Measurements from ENCODE around the gene FBXO11. TPM values are rescaled to one million over a fixed set of nuclear protein-coding genes. Genes with fewer than 3 reads are reported as not detected.

FBXO11 gene
- total RNA-seq, 1 experiment from 2014 or later: 58.9 TPM

GRCh38 chr2:47783486-47784351 lies 122.6 kb downstream of the FBXO11 start:
- H3K36me3 ChIP-seq (ENCODE audit: control insufficient read depth, insufficient read depth, low read length): no peaks in the 10 kb centered on the region
- H3K27ac ChIP-seq (ENCODE audit: low read length): peak overlapping the region; percentile 73
- TF ChIP-seq CTCF (IDR thresholded peaks at IDR 0.05) (no peak), POLR2AphosphoS5 (IDR thresholded peaks at IDR 0.05; ENCODE audit: low read depth, low read length) (no peak), SIN3A (IDR thresholded peaks at IDR 0.05; ENCODE audit: borderline replicate concordance, insufficient read depth, low read depth, low read length) (peak; percentile 73; the same call in 1 of the 2 replicates)
- TF ChIP-seq, protein P1, sequence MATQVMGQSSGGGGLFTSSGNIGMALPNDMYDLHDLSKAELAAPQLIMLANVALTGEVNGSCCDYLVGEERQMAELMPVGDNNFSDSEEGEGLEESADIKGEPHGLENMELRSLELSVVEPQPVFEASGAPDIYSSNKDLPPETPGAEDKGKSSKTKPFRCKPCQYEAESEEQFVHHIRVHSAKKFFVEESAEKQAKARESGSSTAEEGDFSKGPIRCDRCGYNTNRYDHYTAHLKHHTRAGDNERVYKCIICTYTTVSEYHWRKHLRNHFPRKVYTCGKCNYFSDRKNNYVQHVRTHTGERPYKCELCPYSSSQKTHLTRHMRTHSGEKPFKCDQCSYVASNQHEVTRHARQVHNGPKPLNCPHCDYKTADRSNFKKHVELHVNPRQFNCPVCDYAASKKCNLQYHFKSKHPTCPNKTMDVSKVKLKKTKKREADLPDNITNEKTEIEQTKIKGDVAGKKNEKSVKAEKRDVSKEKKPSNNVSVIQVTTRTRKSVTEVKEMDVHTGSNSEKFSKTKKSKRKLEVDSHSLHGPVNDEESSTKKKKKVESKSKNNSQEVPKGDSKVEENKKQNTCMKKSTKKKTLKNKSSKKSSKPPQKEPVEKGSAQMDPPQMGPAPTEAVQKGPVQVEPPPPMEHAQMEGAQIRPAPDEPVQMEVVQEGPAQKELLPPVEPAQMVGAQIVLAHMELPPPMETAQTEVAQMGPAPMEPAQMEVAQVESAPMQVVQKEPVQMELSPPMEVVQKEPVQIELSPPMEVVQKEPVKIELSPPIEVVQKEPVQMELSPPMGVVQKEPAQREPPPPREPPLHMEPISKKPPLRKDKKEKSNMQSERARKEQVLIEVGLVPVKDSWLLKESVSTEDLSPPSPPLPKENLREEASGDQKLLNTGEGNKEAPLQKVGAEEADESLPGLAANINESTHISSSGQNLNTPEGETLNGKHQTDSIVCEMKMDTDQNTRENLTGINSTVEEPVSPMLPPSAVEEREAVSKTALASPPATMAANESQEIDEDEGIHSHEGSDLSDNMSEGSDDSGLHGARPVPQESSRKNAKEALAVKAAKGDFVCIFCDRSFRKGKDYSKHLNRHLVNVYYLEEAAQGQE (IDR thresholded peaks at IDR 0.05; ENCODE audit: insufficient read depth in 1 of 2, low read depth in 2 of 2, low read length in 1 of 2): no peak
- intact Hi-C loops (cut with micrococcal nuclease; ENCODE audit: unreplicated experiment): no loop called here
- in situ Hi-C loops (cut with HindIII; ENCODE audit: low pct_unique_long_range_greater_than_20kb, low sequenced_read_pairs): no loop called here
- DNase-seq (ENCODE audit: low read depth, low spot score) (no peak), ATAC-seq (peak; percentile 76)
- peaks cover 4% of the 10 kb centered on the region; the same call in 1 of the 2 replicates for H3K4me1 ChIP-seq (ENCODE audit: control insufficient read depth, insufficient read depth, low read length)
- H3K9me3 ChIP-seq (ENCODE audit: control insufficient read depth, insufficient read depth, low read depth, low read length): no peaks in the 10 kb centered on the region
- ChIA-PET POLR2A (interaction anchor here (0.5 to 0.9 kb wide), 5 partner anchors 22 to 1493 kb away, joined by 3 to 15 read pairs (median 9); no protein-coding TSS in a partner anchor), CTCF (no interaction called here)
- peak overlapping the region; percentile 75 to 77 for H3K4me3 ChIP-seq (ENCODE audit: low read depth in 2 of 2, low read length in 2 of 2)
- BruUV-seq (replicated peaks): no TSS peak
- no peaks in the 10 kb centered on the region for H3K27me3 ChIP-seq (ENCODE audit: control insufficient read depth, insufficient read depth, low read length)

GRCh38 chr2:47782671-47783485 lies 123.4 kb downstream of the FBXO11 start, which contains the start of gene MSH6:
Gene MSH6, plus strand, starts transcription at chr2:47783145. Its CDS starts 89 bp downstream, at chr2:47783234.
- H3K4me3 ChIP-seq (ENCODE audit: low read depth in 2 of 2, low read length in 2 of 2): peak within 1 kb of the TSS; percentile 75 to 77
- TF ChIP-seq, protein P1 (IDR thresholded peaks at IDR 0.05; ENCODE audit: insufficient read depth in 1 of 2, low read depth in 2 of 2, low read length in 1 of 2): no peak
- TF ChIP-seq SIN3A (IDR thresholded peaks at IDR 0.05; ENCODE audit: borderline replicate concordance, insufficient read depth, low read depth, low read length): 0 out of 2 replicates have a peak, but pooled peaks have one; percentile 70
- TF ChIP-seq POLR2AphosphoS5 (IDR thresholded peaks at IDR 0.05; ENCODE audit: low read depth, low read length): peak; percentile 74; the same call in 1 of the 2 replicates
- TF ChIP-seq CTCF (IDR thresholded peaks at IDR 0.05): no peak
- H3K9me3 ChIP-seq (ENCODE audit: control insufficient read depth, insufficient read depth, low read depth, low read length): no peaks in the 10 kb centered on the region
- ATAC-seq (peak; percentile 89), DNase-seq (ENCODE audit: low read depth, low spot score) (no peak)
- POLR2A ChIA-PET: interaction anchor here (0.6 to 0.9 kb wide), 5 partner anchors 38 to 1494 kb away, joined by 5 to 15 read pairs (median 9); no protein-coding TSS in a partner anchor
- in situ Hi-C loops (cut with HindIII; ENCODE audit: low pct_unique_long_range_greater_than_20kb, low sequenced_read_pairs) (no loop called here), intact Hi-C loops (cut with micrococcal nuclease; ENCODE audit: unreplicated experiment) (no loop called here)
- H3K4me1 ChIP-seq (ENCODE audit: control insufficient read depth, insufficient read depth, low read length): peaks cover 4% of the 10 kb centered on the region; the same call in 1 of the 2 replicates
- CTCF ChIA-PET: no interaction called here
- H3K27ac ChIP-seq (ENCODE audit: low read length): peak within 1 kb of the TSS; percentile 85
- no peaks in the 10 kb centered on the region for H3K27me3 ChIP-seq (ENCODE audit: control insufficient read depth, insufficient read depth, low read length)
- BruUV-seq (replicated peaks): no TSS peak
- no peaks in the 10 kb centered on the region for H3K36me3 ChIP-seq (ENCODE audit: control insufficient read depth, insufficient read depth, low read length)
